AG09319 (cell line): ENCODE measurements around the gene EPB41L4A.

Experiments used
- DNase-seq: peaks from one replicate; pipeline ENCODE4 v3.0.0-alpha.2; 2010; ENCODE audit warnings: low read depth; ENCODE audit errors: extremely low read depth
- CTCF ChIP-seq: IDR thresholded peaks from 2 replicates; pipeline ENCODE4 v1.5.1; 2011; ENCODE audit warnings: low read depth, mild to moderate bottlenecking, inconsistent platforms, low read length, moderate library complexity

EPB41L4A gene

GRCh38 chr5:112200131-112200530 lies 218.9 kb downstream of the EPB41L4A start:
- no peak for DNase-seq
- TF ChIP-seq CTCF = no peak

- DNase-seq = no peak
- TF ChIP-seq CTCF = no peak
Observed at GRCh38 chr5:112196584-112196983, 222.5 kb downstream of the EPB41L4A start.

GRCh38 chr5:112195924-112196323 lies 223.2 kb downstream of the EPB41L4A start:
- no peak for TF ChIP-seq CTCF
- DNase-seq = no peak

- no peak for DNase-seq
- TF ChIP-seq CTCF = no peak
Observed at GRCh38 chr5:112192866-112193265, 226.2 kb downstream of the EPB41L4A start.

GRCh38 chr5:112192072-112192471 lies 227.0 kb downstream of the EPB41L4A start:
- no peak for TF ChIP-seq CTCF

GRCh38 chr5:112189391-112189790 lies 229.7 kb downstream of the EPB41L4A start:
- TF ChIP-seq CTCF = no peak
- no peak for DNase-seq

More at GRCh38 chr5:112192072-112192471, 227.0 kb downstream of the EPB41L4A start:
- no peak for DNase-seq

GRCh38 chr5:112186401-112186990 lies 232.6 kb downstream of the EPB41L4A start:
- DNase-seq = peak; percentile 10
- peak; percentile 64 for TF ChIP-seq CTCF
